ENCODE data around the gene SLC5A2. TPM values are rescaled to one million over a fixed set of nuclear protein-coding genes. Genes with fewer than 3 reads are reported as not detected.

The SLC5A2 gene
- total RNA-seq, 2 experiments from 2014 or later: not detected

DNA sequence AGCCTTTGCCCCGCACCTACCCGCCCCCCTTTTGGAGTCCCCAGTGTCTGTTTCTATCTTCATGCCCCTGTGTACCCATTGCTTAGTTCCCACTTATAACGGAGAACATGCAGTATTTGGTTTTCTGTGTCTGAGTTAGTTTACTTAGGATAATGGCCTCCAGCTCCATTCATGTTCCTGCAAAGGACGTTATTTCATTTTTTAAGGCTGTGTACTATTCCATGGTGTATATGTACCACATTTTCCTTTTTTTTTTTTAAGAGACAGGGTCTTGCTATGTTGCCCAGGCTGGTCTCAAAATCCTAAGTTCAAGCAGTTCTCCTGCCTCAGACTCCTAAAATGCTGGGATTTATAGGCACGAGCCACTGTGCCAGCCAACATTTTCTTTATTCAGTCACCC lies 15.1 kb upstream of the SLC5A2 start:
- no TSS peak for BruUV-seq (replicated peaks)
- Histone ChIP-seq H3K4me2 (ENCODE audit: low read length) (no peak overlapping the region), H3K9me3 (ENCODE audit: low read length) (no peaks in the 10 kb centered on the region), H3K27ac (ENCODE audit: low read depth, low read length, poor library complexity, severe bottlenecking) (no peak overlapping the region), H4K20me1 (ENCODE audit: insufficient read depth, low read length) (no peaks in the 10 kb centered on the region), H3K4me3 (ENCODE audit: low read depth, low read length, poor library complexity, severe bottlenecking) (no peak overlapping the region), H3K79me2 (ENCODE audit: insufficient read depth, low read depth, low read length) (no peaks in the 10 kb centered on the region), H3K36me3 (ENCODE audit: insufficient read depth, low read length) (no peaks in the 10 kb centered on the region), H2AFZ (ENCODE audit: low read length) (no peak overlapping the region), H3K4me1 (ENCODE audit: insufficient read depth, low read length, poor library complexity, severe bottlenecking) (peaks cover 10% of the 10 kb centered on the region), H3K9me2 (ENCODE audit: insufficient read depth, low read length) (no peaks in the 10 kb centered on the region)
- intact Hi-C loops (cut with micrococcal nuclease; ENCODE audit: unreplicated experiment): no loop called here
- DNase-seq (ENCODE audit: low spot score): no peak
- ChIA-PET CTCF (ENCODE audit: unreplicated experiment) (no interaction called here), POLR2A (no interaction called here)
- TF ChIP-seq, protein P1, sequence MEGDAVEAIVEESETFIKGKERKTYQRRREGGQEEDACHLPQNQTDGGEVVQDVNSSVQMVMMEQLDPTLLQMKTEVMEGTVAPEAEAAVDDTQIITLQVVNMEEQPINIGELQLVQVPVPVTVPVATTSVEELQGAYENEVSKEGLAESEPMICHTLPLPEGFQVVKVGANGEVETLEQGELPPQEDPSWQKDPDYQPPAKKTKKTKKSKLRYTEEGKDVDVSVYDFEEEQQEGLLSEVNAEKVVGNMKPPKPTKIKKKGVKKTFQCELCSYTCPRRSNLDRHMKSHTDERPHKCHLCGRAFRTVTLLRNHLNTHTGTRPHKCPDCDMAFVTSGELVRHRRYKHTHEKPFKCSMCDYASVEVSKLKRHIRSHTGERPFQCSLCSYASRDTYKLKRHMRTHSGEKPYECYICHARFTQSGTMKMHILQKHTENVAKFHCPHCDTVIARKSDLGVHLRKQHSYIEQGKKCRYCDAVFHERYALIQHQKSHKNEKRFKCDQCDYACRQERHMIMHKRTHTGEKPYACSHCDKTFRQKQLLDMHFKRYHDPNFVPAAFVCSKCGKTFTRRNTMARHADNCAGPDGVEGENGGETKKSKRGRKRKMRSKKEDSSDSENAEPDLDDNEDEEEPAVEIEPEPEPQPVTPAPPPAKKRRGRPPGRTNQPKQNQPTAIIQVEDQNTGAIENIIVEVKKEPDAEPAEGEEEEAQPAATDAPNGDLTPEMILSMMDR (conservative IDR thresholded peaks at IDR 0.05; ENCODE audit: low read length): no peak
- no peak for TF ChIP-seq EZH2phosphoT487 (IDR thresholded peaks at IDR 0.05; ENCODE audit: borderline replicate concordance, low read depth, low read length)

DNA sequence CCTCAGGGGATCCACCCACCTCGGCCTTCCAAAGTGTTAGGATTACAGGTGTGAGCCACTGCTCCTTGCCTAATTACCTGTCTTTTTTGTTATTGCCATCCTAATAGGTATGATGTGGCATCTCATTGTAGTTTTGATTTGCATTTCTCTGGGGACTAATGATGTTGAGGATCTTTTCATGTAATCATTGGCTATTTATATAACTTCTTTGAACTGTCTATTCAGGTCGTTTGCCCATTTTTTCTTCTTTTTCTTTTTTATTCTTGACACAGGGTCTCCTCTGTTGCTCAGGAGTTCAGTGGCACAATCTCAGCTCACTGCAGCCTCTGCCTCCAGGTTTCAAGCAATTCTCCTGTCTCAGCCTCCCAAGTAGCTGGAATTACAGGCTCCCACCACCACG lies 12.3 kb upstream of the SLC5A2 start:
- DNase-seq (ENCODE audit: low spot score): no peak
- Histone ChIP-seq H3K4me1 (ENCODE audit: insufficient read depth, low read length, poor library complexity, severe bottlenecking) (peaks cover 10% of the 10 kb centered on the region), H3K9me2 (ENCODE audit: insufficient read depth, low read length) (no peaks in the 10 kb centered on the region), H4K20me1 (ENCODE audit: insufficient read depth, low read length) (no peaks in the 10 kb centered on the region), H3K79me2 (ENCODE audit: insufficient read depth, low read depth, low read length) (no peaks in the 10 kb centered on the region), H2AFZ (ENCODE audit: low read length) (no peak overlapping the region), H3K9me3 (ENCODE audit: low read length) (no peaks in the 10 kb centered on the region), H3K4me3 (ENCODE audit: low read depth, low read length, poor library complexity, severe bottlenecking) (no peak overlapping the region), H3K36me3 (ENCODE audit: insufficient read depth, low read length) (no peaks in the 10 kb centered on the region), H3K27ac (ENCODE audit: low read depth, low read length, poor library complexity, severe bottlenecking) (no peak overlapping the region), H3K4me2 (ENCODE audit: low read length) (no peak overlapping the region)
- TF ChIP-seq, protein P1 (conservative IDR thresholded peaks at IDR 0.05; ENCODE audit: low read length): no peak
- no peak for TF ChIP-seq EZH2phosphoT487 (IDR thresholded peaks at IDR 0.05; ENCODE audit: borderline replicate concordance, low read depth, low read length)
- ChIA-PET POLR2A (no interaction called here), CTCF (ENCODE audit: unreplicated experiment) (no interaction called here)
- BruUV-seq (replicated peaks): no TSS peak
- intact Hi-C loops (cut with micrococcal nuclease; ENCODE audit: unreplicated experiment): no loop called here

DNA sequence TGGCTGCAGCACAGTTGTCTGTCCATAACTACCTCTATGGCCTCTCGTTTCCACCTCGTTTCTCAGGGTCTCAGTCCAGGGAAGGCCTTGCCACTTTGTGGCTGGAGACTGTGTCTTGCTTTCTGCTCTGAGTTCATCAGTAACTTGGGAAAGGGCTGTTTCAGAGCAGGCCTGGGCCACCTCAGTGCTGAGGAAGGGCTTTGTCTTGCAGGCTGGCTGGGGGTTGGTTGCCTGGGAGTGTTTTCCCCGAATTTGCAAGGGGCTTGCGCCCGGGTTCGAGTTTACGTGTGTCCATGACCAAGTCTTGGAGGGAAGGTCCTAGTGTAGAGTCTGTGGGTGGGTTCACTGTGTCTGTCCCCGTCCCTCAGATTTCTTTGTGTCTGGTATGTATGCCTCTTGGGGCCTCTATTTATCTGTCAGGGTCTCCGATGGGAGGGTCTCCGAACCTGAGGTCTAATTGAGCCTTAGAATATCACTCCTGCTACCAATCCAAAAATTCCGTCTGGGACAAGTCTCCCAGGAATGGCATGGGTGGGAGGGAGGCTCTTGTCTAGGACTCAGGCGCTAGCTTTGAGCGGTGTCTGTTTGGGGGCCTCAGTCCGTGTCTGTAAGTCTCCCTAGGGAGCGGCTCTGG lies 11.6 kb upstream of the SLC5A2 start:
- Histone ChIP-seq H3K4me1 (ENCODE audit: insufficient read depth, low read length, poor library complexity, severe bottlenecking) (peaks cover 10% of the 10 kb centered on the region), H3K4me2 (ENCODE audit: low read length) (no peak overlapping the region)
- BruUV-seq (replicated peaks): no TSS peak

More for the DNA sequence above, 11.6 kb upstream of the SLC5A2 start:
- H3K9me2 ChIP-seq (ENCODE audit: insufficient read depth, low read length): no peaks in the 10 kb centered on the region
- DNase-seq (ENCODE audit: low spot score): no peak
- H3K36me3 ChIP-seq (ENCODE audit: insufficient read depth, low read length): no peaks in the 10 kb centered on the region
- no peak overlapping the region for H3K4me3 ChIP-seq (ENCODE audit: low read depth, low read length, poor library complexity, severe bottlenecking)
- no peak overlapping the region for H2AFZ ChIP-seq (ENCODE audit: low read length)
- no peak overlapping the region for H3K27ac ChIP-seq (ENCODE audit: low read depth, low read length, poor library complexity, severe bottlenecking)
- no peaks in the 10 kb centered on the region for H3K79me2 ChIP-seq (ENCODE audit: insufficient read depth, low read depth, low read length)
- CTCF ChIA-PET (ENCODE audit: unreplicated experiment): no interaction called here
- H3K9me3 ChIP-seq (ENCODE audit: low read length): no peaks in the 10 kb centered on the region
- H4K20me1 ChIP-seq (ENCODE audit: insufficient read depth, low read length): no peaks in the 10 kb centered on the region
- TF ChIP-seq, protein P1 (conservative IDR thresholded peaks at IDR 0.05; ENCODE audit: low read length): no peak
- TF ChIP-seq EZH2phosphoT487 (IDR thresholded peaks at IDR 0.05; ENCODE audit: borderline replicate concordance, low read depth, low read length): no peak
- POLR2A ChIA-PET: no interaction called here
- intact Hi-C loops (cut with micrococcal nuclease; ENCODE audit: unreplicated experiment): no loop called here

Data from OCI-LY7 (cell line).